ENCODE results near the gene ICAM2.

ICAM2 gene

DNA sequence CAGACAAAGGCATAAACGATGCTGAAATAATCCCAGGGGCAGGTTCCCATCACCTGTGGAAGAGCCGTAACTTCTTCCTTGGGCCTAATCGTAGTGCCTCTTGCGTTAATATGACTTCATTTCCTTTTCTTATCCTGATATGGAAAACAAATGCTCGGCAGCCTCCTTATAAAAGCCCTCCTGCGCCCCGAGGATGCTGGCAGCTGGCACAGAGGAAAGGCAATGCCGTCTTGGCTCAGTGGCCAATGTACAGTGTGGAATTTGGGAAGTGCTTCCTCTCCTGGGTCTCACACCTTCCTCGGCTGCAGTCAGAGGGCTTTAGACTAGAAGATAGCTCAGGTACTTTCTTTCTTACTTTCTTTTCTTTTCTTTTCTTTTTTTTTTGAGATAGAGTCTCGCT, 51.2 kb downstream of the ICAM2 start:
- H3K27me3 ChIP-seq (ENCODE audit: control insufficient read depth, low read length): peaks cover 9% of the 10 kb centered on the region
- H3F3A ChIP-seq (ENCODE audit: control insufficient read depth, insufficient read depth): no peaks in the 10 kb centered on the region
- H4K20me1 ChIP-seq (ENCODE audit: control insufficient read depth, insufficient read depth, low read depth, low read length): no peaks in the 10 kb centered on the region
- no peaks in the 10 kb centered on the region for H3K36me3 ChIP-seq (ENCODE audit: control insufficient read depth, low read length)
- H3K27ac ChIP-seq (ENCODE audit: low read depth, low read length): no peak overlapping the region
- no peaks in the 10 kb centered on the region for H3K4me1 ChIP-seq (ENCODE audit: control insufficient read depth, low read length)
- no peak overlapping the region for H3K4me3 ChIP-seq (ENCODE audit: low read length)
- TF ChIP-seq, protein P1, sequence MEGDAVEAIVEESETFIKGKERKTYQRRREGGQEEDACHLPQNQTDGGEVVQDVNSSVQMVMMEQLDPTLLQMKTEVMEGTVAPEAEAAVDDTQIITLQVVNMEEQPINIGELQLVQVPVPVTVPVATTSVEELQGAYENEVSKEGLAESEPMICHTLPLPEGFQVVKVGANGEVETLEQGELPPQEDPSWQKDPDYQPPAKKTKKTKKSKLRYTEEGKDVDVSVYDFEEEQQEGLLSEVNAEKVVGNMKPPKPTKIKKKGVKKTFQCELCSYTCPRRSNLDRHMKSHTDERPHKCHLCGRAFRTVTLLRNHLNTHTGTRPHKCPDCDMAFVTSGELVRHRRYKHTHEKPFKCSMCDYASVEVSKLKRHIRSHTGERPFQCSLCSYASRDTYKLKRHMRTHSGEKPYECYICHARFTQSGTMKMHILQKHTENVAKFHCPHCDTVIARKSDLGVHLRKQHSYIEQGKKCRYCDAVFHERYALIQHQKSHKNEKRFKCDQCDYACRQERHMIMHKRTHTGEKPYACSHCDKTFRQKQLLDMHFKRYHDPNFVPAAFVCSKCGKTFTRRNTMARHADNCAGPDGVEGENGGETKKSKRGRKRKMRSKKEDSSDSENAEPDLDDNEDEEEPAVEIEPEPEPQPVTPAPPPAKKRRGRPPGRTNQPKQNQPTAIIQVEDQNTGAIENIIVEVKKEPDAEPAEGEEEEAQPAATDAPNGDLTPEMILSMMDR (IDR thresholded peaks at IDR 0.05; ENCODE audit: low read depth, low read length, poor library complexity, severe bottlenecking): no peak
- no peak for TF ChIP-seq EZH2phosphoT487 (IDR thresholded peaks at IDR 0.05; ENCODE audit: borderline replicate concordance, low read length)
- H3K4me2 ChIP-seq (ENCODE audit: low read length): no peak overlapping the region
- H3K9me3 ChIP-seq (ENCODE audit: control insufficient read depth, insufficient read depth, low read length): no peaks in the 10 kb centered on the region
- H3K79me2 ChIP-seq (ENCODE audit: control insufficient read depth, low read length): no peaks in the 10 kb centered on the region
- no peaks in the 10 kb centered on the region for H3K9me2 ChIP-seq (replicated peaks; ENCODE audit: control insufficient read depth, low read length)

DNA sequence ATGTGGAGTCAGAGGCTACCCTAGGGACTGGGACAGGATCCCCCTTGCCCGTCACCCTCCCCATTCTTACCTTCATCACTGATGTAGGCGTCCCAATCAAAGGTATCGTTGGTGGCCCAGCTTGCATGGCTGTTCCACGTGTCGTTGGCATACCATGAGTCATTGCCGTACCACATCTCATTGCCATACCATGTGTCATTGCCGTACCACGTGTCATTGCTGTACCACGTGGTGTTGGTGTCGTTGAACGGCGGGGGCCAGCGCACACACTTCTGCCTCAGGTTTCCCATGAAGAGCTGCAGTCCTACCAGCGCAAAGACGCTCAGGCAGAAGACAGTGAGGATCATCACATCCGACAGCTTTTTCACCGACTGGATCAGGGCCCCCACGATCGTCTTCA, 52.5 kb downstream of the ICAM2 start:
- no peaks in the 10 kb centered on the region for H3K4me1 ChIP-seq (ENCODE audit: control insufficient read depth, low read length)
- no peak overlapping the region for H3K4me3 ChIP-seq (ENCODE audit: low read length)
- H3K36me3 ChIP-seq (ENCODE audit: control insufficient read depth, low read length): no peaks in the 10 kb centered on the region
- no peaks in the 10 kb centered on the region for H3K79me2 ChIP-seq (ENCODE audit: control insufficient read depth, low read length)
- no peaks in the 10 kb centered on the region for H3K9me2 ChIP-seq (replicated peaks; ENCODE audit: control insufficient read depth, low read length)
- TF ChIP-seq, protein P1 (IDR thresholded peaks at IDR 0.05; ENCODE audit: low read depth, low read length, poor library complexity, severe bottlenecking): no peak
- no peak for TF ChIP-seq EZH2phosphoT487 (IDR thresholded peaks at IDR 0.05; ENCODE audit: borderline replicate concordance, low read length)
- H3K4me2 ChIP-seq (ENCODE audit: low read length): no peak overlapping the region
- no peaks in the 10 kb centered on the region for H4K20me1 ChIP-seq (ENCODE audit: control insufficient read depth, insufficient read depth, low read depth, low read length)
- peaks cover 9% of the 10 kb centered on the region; the same call in 1 of the 2 replicates for H3K27me3 ChIP-seq (ENCODE audit: control insufficient read depth, low read length)
- H3K27ac ChIP-seq (ENCODE audit: low read depth, low read length): no peak overlapping the region
- H3K9me3 ChIP-seq (ENCODE audit: control insufficient read depth, insufficient read depth, low read length): no peaks in the 10 kb centered on the region
- H3F3A ChIP-seq (ENCODE audit: control insufficient read depth, insufficient read depth): 0 out of 2 replicates have a peak, but pooled peaks cover under 1% of the 10 kb centered on the region

DNA sequence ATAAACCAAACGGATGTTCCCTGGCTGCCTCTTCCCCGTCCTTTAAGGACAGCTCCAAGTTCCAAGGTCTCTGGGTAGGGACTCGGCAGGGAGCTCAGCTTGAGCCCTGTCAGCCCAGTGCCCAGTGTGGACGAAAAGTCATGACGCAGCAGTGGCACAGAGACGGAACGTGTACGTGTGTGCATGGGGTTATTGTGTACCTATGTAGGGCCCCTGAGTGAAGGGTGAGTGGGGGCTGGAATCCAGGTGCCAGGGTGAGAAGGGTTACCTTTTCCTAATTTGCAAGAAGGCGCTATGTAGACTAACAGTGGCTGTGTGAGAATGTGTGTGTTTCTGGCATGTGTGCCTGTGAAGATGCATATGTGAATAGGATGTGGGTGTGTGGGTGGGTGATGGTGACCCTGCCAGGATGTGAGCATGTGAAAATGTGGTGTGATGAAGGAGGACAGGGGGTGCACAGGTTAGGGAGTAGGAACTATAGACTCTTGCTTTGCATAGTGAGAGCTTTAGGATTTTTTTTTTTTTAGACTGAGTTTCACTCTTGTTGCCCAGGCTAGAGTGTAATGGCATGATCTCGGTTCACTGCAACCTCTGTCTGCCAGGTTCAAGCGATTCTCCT, 53.7 kb downstream of the ICAM2 start:
- H3K4me2 ChIP-seq (ENCODE audit: low read length): no peak overlapping the region
- no peaks in the 10 kb centered on the region for H3K36me3 ChIP-seq (ENCODE audit: control insufficient read depth, low read length)
- H3K79me2 ChIP-seq (ENCODE audit: control insufficient read depth, low read length): no peaks in the 10 kb centered on the region
- H3K9me2 ChIP-seq (replicated peaks; ENCODE audit: control insufficient read depth, low read length): no peaks in the 10 kb centered on the region
- 0 out of 2 replicates have a peak, but pooled peaks cover 4% of the 10 kb centered on the region for H3F3A ChIP-seq (ENCODE audit: control insufficient read depth, insufficient read depth)
- TF ChIP-seq, protein P1 (IDR thresholded peaks at IDR 0.05; ENCODE audit: low read depth, low read length, poor library complexity, severe bottlenecking): no peak
- TF ChIP-seq EZH2phosphoT487 (IDR thresholded peaks at IDR 0.05; ENCODE audit: borderline replicate concordance, low read length): no peak
- H3K27me3 ChIP-seq (ENCODE audit: control insufficient read depth, low read length): peaks cover 9% of the 10 kb centered on the region; the same call in 1 of the 2 replicates
- H3K27ac ChIP-seq (ENCODE audit: low read depth, low read length): no peak overlapping the region
- H3K9me3 ChIP-seq (ENCODE audit: control insufficient read depth, insufficient read depth, low read length): no peaks in the 10 kb centered on the region
- H4K20me1 ChIP-seq (ENCODE audit: control insufficient read depth, insufficient read depth, low read depth, low read length): no peaks in the 10 kb centered on the region
- no peaks in the 10 kb centered on the region for H3K4me1 ChIP-seq (ENCODE audit: control insufficient read depth, low read length)
- no peak overlapping the region for H3K4me3 ChIP-seq (ENCODE audit: low read length)
